ENCODE results near the gene NDUFS5. TPM values are rescaled to one million over a fixed set of nuclear protein-coding genes. Genes with fewer than 3 reads are reported as not detected.

The NDUFS5 gene
- total RNA-seq, 1 experiment from 2014 or later = 367 TPM

DNA sequence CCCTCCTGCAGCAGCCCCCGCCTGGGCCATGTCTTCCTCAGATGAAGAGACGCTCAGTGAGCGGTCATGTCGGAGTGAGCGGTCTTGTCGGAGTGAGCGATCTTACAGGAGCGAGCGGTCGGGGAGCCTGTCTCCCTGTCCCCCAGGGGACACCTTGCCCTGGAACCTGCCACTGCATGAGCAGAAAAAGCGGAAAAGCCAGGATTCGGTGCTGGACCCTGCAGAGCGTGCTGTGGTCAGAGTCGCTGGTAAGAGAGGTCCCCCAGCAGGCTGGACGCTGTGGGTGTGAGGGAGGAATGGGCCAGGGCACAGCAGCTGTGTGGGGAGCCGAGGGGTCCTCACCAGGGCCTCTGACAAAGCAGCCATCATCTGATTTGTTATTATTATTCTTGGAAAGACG, 58.0 kb downstream of the NDUFS5 start:
- H3K23me2 ChIP-seq (ENCODE audit: insufficient read length, low read depth, low read length, poor library complexity, severe bottlenecking) = peaks cover 4% of the 10 kb centered on the region
- H3K27me3 ChIP-seq (ENCODE audit: insufficient read depth, low read length) = peaks cover 3% of the 10 kb centered on the region
- no peak overlapping the region for H2BK120ac ChIP-seq (ENCODE audit: low read depth, low read length, poor library complexity, severe bottlenecking)
- Mint-ChIP-seq H3K27ac (no peak overlapping the region), H3K27me3 (ENCODE audit: low read depth) (peaks cover 55% of the 10 kb centered on the region), H3K9me3 (no peaks in the 10 kb centered on the region; a peak in 1 of 5 replicates), H3K4me1 (peaks cover 9 to 10% of the 10 kb centered on the region in 2 experiments), H3K4me3 (no peak overlapping the region), H3K36me3 (ENCODE audit: insufficient read depth in 1 of 3, low read depth in 3 of 3) (peaks cover 0 to 6% (median 0%) of the 10 kb centered on the region in 3 experiments; a peak in 2 of 7 replicates)
- H3K14ac ChIP-seq (ENCODE audit: insufficient read depth, low read length) = no peak overlapping the region
- TF ChIP-seq, protein P1, sequence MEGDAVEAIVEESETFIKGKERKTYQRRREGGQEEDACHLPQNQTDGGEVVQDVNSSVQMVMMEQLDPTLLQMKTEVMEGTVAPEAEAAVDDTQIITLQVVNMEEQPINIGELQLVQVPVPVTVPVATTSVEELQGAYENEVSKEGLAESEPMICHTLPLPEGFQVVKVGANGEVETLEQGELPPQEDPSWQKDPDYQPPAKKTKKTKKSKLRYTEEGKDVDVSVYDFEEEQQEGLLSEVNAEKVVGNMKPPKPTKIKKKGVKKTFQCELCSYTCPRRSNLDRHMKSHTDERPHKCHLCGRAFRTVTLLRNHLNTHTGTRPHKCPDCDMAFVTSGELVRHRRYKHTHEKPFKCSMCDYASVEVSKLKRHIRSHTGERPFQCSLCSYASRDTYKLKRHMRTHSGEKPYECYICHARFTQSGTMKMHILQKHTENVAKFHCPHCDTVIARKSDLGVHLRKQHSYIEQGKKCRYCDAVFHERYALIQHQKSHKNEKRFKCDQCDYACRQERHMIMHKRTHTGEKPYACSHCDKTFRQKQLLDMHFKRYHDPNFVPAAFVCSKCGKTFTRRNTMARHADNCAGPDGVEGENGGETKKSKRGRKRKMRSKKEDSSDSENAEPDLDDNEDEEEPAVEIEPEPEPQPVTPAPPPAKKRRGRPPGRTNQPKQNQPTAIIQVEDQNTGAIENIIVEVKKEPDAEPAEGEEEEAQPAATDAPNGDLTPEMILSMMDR (conservative IDR thresholded peaks at IDR 0.05) = no peak
- no peak overlapping the region for H3K23ac ChIP-seq (ENCODE audit: insufficient read length, low read depth, low read length)
- no peak overlapping the region for H3K9ac ChIP-seq (ENCODE audit: extremely low read depth, insufficient read length, low read length)
- H2AFZ ChIP-seq (ENCODE audit: low read length) = no peak overlapping the region
- H3K4me1 ChIP-seq (ENCODE audit: insufficient read depth, low read length) = no peaks in the 10 kb centered on the region
- H3K18ac ChIP-seq (ENCODE audit: insufficient read length, low read depth, low read length) = no peak overlapping the region
- no peak for DNase-seq
- no peak overlapping the region for H4K5ac ChIP-seq (ENCODE audit: insufficient read length, low read depth, low read length)
- no peak overlapping the region for H3K4me2 ChIP-seq (ENCODE audit: insufficient read depth, insufficient read length, low read length)
- H3K56ac ChIP-seq (ENCODE audit: insufficient read length, low read depth, low read length) = no peak overlapping the region
- WGBS (ENCODE audit: extremely low coverage, insufficient read length, low lambda C conversion rate) = no CpG with 5 or more reads among the region's 17 CpGs
- no peak overlapping the region for H3K4ac ChIP-seq (ENCODE audit: low read depth, low read length)
- H2BK20ac ChIP-seq (ENCODE audit: low read depth, low read length, poor library complexity, severe bottlenecking) = no peak overlapping the region
- H3K27ac ChIP-seq (ENCODE audit: insufficient read length, low read depth, low read length) = no peak overlapping the region
- H4K20me1 ChIP-seq (ENCODE audit: control insufficient read depth, insufficient read depth, insufficient read length) = no peaks in the 10 kb centered on the region
- H3K9me3 ChIP-seq (ENCODE audit: control insufficient read depth, low read depth, low read length) = no peaks in the 10 kb centered on the region
- H3T11ph ChIP-seq (ENCODE audit: low read length) = no peak overlapping the region
- H3K79me2 ChIP-seq (ENCODE audit: insufficient read depth, low read length) = no peaks in the 10 kb centered on the region
- no peak overlapping the region for H4K8ac ChIP-seq (replicated peaks; ENCODE audit: insufficient read length, low read depth, low read length)
- no peak overlapping the region for H2AK5ac ChIP-seq (ENCODE audit: insufficient read length, low read length)
- H3K79me1 ChIP-seq (ENCODE audit: insufficient read depth, low read depth, low read length, poor library complexity, severe bottlenecking) = no peaks in the 10 kb centered on the region
- no peak overlapping the region for H2BK15ac ChIP-seq (ENCODE audit: low read depth, low read length)
- no peak overlapping the region for H4K91ac ChIP-seq (ENCODE audit: insufficient read length, low read depth, low read length)
- no peak overlapping the region for H2BK5ac ChIP-seq (ENCODE audit: insufficient read length, low read length)
- no peak overlapping the region for H2BK12ac ChIP-seq (ENCODE audit: insufficient read length, low read depth, low read length)

Other genes with a start within 250 kb of the NDUFS5 start
- gene RRAGC, start 166.6 kb upstream of the NDUFS5 start, total RNA-seq (2021) = 17.9 and 19.1 TPM in 2 replicates
- gene MYCBP, start 153.0 kb upstream of the NDUFS5 start, total RNA-seq (2021) = 33.1 and 35.2 TPM in 2 replicates
- gene GJA9, start 144.8 kb upstream of the NDUFS5 start, total RNA-seq (2021) = not detected in 2 replicates
- 0.15 TPM in 1 of 2 replicates, not detected in the other for gene RHBDL2, start 84.5 kb upstream of the NDUFS5 start, total RNA-seq (2021)
- 235 and 237 TPM in 2 replicates for gene AKIRIN1, start 35.1 kb upstream of the NDUFS5 start, total RNA-seq (2021)
- gene MACF1, start 178.3 kb downstream of the NDUFS5 start, total RNA-seq (2021) = 172 and 190 TPM in 2 replicates

All from H9 (cell line).